D721Med (cell line): ENCODE measurements around the gene KCNH3.

Source experiments
- DNase-seq: peaks from one replicate; pipeline ENCODE4 v3.0.0; 2011; ENCODE audit warnings: low spot score; ENCODE audit not compliant: insufficient read length
- FAIRE-seq: peaks from 2 replicates; lab custom pipeline; 2011; peaks lifted over from hg19 to GRCh38; lab: Jason Lieb, UNC
- TF ChIP-seq, protein P1 (sequence below): IDR thresholded peaks from 2 replicates; pipeline ENCODE4 v1.5.1; 2012; ENCODE audit warnings: mild to moderate bottlenecking, control low read depth; ENCODE audit not compliant: insufficient read depth; ENCODE audit errors: missing control alignments

Gene KCNH3

DNA sequence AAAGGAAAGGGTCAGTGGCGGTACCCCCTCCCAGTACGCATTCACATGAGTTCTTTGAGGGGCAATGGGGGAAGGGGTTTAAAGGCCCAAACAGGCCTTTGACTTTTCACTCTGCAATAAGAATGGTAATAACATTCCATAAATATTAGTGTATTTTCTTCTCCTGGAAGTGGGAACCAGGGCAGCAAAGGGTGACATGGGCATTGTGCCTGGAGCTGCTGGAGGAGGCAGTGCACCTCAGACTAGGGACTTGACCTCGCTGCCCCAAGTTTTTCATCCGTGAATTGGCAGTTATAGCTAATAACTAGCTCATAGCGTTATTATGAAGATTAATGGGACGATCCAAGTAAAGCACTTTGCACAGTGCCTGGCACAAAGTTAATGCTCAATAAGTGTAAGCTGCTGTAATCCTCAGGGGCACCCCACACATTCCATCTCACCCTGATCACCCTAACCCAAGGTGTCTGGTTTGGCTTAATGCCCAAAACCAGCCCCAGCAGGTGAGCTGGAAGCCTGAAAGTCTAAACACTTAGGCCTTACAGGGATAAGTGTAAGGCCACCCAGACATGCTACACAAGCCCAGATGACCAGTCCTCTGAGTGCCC lies 2.8 kb upstream of the KCNH3 start:
- TF ChIP-seq, protein P1, sequence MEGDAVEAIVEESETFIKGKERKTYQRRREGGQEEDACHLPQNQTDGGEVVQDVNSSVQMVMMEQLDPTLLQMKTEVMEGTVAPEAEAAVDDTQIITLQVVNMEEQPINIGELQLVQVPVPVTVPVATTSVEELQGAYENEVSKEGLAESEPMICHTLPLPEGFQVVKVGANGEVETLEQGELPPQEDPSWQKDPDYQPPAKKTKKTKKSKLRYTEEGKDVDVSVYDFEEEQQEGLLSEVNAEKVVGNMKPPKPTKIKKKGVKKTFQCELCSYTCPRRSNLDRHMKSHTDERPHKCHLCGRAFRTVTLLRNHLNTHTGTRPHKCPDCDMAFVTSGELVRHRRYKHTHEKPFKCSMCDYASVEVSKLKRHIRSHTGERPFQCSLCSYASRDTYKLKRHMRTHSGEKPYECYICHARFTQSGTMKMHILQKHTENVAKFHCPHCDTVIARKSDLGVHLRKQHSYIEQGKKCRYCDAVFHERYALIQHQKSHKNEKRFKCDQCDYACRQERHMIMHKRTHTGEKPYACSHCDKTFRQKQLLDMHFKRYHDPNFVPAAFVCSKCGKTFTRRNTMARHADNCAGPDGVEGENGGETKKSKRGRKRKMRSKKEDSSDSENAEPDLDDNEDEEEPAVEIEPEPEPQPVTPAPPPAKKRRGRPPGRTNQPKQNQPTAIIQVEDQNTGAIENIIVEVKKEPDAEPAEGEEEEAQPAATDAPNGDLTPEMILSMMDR = no peak
- FAIRE-seq = no peak

DNA sequence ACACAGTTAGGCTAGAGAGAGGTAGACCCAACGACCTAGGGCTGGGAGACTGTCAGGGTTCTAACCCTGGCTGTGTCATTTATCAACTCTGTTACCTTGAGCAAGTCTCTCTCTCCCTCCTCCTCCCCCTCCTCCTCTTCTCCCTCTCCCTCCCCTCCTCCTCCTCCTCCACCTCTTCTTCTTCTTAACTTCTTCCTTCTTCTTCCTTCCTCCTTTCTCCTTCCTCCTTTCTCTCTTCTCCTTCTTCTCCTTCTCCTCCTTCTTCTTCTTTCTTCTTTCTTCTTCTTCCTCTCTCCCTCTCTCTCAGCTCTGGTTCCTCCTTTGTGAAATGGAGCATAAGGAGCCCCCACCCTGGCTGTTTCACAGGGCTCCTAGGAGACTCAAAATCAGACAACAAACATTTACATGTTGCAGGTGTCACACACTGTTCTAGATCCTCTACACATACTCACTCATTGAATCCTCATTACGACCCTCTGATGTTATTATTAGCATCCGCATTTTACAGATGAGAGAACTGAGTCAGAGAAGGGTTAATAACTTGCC lies 2.2 kb upstream of the KCNH3 start:
- TF ChIP-seq, protein P1 = no peak
- DNase-seq (no peak), FAIRE-seq (no peak)

More for the DNA sequence above, 2.8 kb upstream of the KCNH3 start:
- no peak for DNase-seq

DNA sequence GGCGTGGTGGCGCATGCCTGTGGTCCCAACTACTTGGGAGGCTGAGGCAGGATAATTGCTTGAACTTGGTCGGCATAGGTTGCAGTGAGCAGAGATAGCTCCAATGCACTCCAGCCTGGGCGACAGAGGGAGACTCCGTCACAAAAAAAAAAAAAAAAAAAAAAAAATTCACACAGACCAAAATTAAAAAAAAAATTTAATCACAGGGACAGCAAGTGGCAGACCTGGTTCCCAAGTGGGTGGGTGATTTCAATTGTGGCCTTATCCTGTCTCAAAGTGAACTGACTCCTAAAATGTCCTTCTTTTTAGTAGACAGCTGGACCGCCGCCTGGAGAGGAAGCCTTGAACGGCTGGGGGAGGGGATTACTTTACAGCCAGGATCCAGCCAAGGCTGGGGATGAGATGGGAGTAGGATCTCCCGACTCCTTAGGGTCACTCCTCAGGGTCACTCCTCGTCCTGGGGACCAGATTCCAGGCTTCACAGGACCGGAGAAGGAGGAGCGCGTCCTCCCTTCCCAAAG lies 1.5 kb upstream of the KCNH3 start:
- FAIRE-seq = no peak
- DNase-seq = no peak
- TF ChIP-seq, protein P1 = no peak

DNA sequence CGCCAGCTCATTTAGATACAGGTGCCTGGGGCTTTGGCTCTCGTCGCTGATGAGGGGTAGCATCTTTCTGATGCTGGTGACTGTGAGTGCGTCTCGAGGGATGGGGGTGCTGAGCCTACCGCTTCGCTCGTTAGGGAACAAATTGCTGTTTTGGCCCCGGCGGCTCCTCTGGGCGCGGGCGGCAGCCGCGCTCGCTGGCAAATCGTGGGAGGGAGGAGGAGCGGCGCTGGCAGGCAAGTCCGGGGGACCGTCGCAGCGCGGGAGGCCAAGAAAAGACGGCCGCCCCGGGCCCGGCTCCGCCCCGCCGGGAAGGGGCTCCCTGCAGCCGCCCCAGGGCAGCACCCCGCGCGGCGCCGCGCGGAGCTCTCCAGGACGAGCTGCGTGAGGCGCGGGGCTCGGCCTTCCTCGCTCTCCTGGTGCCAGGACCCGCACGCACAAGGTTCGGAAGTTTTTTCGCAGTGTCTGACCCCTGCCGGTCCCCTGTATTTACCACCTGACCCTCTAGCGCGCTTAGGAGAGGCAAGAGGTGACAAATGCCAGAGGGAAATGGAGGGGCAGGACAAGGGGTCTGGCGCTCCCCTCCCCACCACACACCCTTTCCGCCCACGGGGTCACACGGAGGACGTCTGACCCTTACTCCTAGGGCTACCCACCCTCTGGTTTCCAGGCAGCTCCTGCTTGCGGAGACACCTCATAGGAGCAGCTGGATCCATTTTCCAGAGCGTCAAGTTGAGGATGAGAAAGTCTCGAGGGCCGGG lies 899 bp upstream of the KCNH3 start:
- TF ChIP-seq, protein P1 = no peak
- DNase-seq = no peak
- FAIRE-seq = no peak

DNA sequence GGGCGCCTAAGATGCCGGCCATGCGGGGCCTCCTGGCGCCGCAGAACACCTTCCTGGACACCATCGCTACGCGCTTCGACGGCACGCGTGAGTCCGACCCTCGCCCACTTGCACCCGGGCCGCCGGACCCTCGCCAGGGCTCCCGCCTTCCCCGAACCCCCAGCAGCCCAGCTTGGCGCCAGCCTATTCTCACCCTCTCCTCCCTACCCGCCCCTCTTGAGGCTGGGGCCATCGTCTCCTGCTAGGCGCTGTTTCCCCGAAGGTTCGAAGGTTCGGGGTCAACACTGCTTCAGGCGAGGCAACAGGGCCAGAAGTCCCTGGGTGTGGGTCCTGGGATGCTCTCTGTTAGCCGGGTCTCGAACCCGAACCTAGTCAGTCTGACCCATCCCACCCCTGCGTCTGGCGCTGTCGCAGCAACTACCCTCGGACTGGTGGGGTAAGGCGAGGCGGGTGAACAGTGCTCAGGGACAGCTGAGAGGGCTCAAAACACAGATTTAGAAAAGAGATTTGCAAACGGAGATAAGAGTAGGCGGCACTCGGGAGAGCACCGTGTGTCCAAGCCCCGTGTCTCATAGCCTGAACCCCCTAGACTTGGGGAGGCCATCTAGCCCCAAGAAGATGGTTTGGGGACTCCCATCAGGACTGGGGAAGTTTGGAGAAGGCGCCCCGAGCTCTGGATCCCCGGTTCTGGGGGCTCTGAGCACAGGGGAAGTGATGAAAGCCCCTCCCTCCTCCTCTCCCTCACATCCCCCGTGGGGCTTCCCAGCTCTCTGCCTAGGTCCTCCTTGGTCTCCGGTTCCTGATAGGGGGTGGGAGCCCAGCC lies 787 bp downstream of the KCNH3 start:
- FAIRE-seq = no peak
- TF ChIP-seq, protein P1 = no peak
- no peak for DNase-seq

DNA sequence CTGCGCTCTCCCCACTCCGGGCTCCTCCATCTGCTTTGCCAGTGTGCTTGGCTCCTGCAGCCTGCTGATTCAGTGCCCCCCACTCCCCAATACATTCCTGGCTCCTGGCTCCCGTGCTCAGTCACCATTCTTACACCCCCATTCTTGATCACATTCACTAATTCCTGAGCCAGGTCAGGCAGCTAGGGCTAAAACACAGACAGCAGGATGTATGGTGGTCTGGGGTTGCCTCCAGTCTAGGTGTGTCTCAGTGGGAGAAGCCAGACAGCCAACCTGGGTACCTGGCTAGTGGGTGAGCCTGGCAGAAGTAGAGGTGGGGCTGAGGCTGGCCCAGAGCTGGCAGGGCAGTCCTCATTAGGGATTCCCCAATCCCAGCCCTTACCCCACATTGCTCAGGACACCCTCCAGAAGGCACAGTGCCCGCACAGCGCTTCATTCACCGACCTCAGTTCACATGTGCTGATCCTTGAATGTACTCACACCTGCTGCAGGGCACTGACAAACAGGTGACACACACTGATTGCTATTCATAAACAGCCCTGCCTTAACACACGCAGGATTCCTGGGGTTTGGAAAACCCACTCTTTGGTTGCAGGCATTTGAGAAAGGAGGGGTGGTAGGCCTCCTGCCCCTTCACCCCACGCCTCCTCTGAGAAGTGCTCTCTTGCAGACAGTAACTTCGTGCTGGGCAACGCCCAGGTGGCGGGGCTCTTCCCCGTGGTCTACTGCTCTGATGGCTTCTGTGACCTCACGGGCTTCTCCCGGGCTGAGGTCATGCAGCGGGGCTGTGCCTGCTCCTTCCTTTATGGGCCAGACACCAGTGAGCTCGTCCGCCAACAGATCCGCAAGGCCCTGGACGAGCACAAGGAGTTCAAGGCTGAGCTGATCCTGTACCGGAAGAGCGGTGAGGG lies 1.7 kb downstream of the KCNH3 start:
- TF ChIP-seq, protein P1 = no peak
- FAIRE-seq (no peak), DNase-seq (no peak)
